Effector memory CD8-positive, alpha-beta T cell (primary cell): ENCODE results near the gene HFM1.
"Not testable (repeated sequence)": the region's sequence is repeated elsewhere in the genome, so short reads cannot be mapped to it uniquely, and the experiment has no call there.

Experiments used
- ATAC-seq: fragments of 150-1000 bp; cut with Tn5 transposase; replicated peaks from 2 replicates; pipeline ENCODE4 v1.10.0; 2021; ENCODE audit warnings: mild to moderate bottlenecking, moderate library complexity
- DNase-seq, 3 experiments: peaks; one replicate each; pipeline ENCODE4 v3.0.0; 2021
- H3K27ac Mint-ChIP-seq, 2 donors: one replicate each; pipeline ENCODE4 v1.8.0; 2022; ENCODE audit warnings: mild to moderate bottlenecking in 2 of 2, mixed read lengths in 2 of 2, moderate library complexity in 2 of 2
- H3K27me3 Mint-ChIP-seq, 2 donors: one replicate each; pipeline ENCODE4 v1.8.0; 2022; ENCODE audit warnings: mixed read lengths in 2 of 2
- H3K36me3 Mint-ChIP-seq: one replicate; pipeline ENCODE4 v1.8.0; 2022; ENCODE audit warnings: mild to moderate bottlenecking, moderate library complexity, mixed read lengths; ENCODE audit not compliant: insufficient read depth
- H3K4me1 Mint-ChIP-seq, 2 donors: one replicate each; pipeline ENCODE4 v1.8.0; 2022; ENCODE audit warnings: low read depth in 2 of 2, mixed read lengths in 2 of 2
- H3K4me3 Mint-ChIP-seq, 2 donors: one replicate each; pipeline ENCODE4 v1.8.0; 2022; ENCODE audit warnings: mild to moderate bottlenecking in 2 of 2, mixed read lengths in 2 of 2, moderate library complexity in 2 of 2
- H3K9me3 Mint-ChIP-seq, 2 donors: one replicate each; pipeline ENCODE4 v1.8.0; 2022; ENCODE audit warnings: mixed read lengths in 2 of 2

The HFM1 gene

DNA sequence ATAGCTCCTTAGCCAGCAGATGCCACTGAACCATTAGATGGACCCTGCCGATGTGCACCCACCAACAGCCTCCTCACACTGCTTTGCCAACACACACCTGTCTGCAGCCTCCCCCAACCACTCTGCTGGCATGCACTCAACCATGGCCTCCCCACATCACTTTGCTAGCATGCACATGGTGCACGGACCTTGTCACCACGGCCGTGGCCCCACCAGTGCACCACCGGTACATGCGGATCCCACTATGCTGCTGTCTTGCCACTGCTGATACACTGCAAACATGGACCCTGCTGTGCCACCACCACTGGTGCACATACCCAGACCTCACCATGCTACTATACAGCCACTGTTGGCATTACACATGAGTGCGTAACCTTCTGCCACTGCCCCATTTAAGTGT, 66.1 kb downstream of the HFM1 start:
- Mint-ChIP-seq H3K4me1 (no peaks in the 10 kb centered on the region), H3K27ac (no peak overlapping the region), H3K36me3 (no peaks in the 10 kb centered on the region), H3K4me3 (no peak overlapping the region), H3K9me3 (peaks cover 4 to 13% of the 10 kb centered on the region in 2 donors), H3K27me3 (peaks cover 65 to 71% of the 10 kb centered on the region in 2 donors)
- ATAC-seq (no peak), DNase-seq (no peak)

DNA sequence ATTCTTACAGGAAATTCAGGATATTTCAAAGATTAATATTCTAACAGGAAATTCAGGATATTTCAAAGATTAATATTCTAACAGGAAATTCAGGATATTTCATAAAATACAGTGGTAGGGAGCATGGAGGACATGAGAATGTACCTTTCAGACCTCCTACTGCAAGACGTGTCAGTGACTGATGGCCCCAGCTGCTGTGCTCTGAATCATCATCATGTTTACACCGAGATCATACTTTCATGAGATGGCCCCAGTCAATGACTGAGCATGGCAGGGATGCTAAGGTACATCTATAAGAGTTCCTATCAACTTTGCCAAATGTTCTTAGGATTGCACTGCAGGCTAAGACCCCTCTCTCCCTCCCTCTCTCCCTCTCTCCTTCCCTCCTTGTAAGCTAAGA, 69.0 kb downstream of the HFM1 start:
- H3K9me3 Mint-ChIP-seq, result peaks cover 4 to 13% of the 10 kb centered on the region in 2 donors
- H3K36me3 Mint-ChIP-seq, result no peaks in the 10 kb centered on the region
- H3K27ac Mint-ChIP-seq, result no peak overlapping the region
- no peak overlapping the region for H3K4me3 Mint-ChIP-seq
- peaks cover 65 to 84% of the 10 kb centered on the region in 2 donors for H3K27me3 Mint-ChIP-seq
- ATAC-seq, result no peak
- no peak for DNase-seq
- no peaks in the 10 kb centered on the region for H3K4me1 Mint-ChIP-seq

DNA sequence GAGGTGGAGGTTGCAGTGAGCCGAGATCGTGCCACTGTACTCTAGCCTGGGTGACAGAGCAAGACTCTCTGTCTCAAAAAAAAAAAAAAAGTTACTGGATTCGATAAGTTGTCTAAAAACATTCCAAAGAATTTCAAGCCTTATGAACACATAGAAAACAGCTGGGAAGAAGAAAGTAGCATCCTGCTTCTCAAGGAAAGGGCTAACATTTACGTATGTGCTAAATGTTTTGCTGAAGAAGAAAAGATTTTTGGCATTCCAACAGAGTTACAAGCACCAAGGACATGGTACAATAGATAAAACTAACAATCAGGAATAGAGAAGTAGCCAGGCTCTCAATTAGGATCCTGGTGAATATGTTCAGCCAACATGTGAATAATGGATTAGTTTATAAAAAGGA, 69.8 kb downstream of the HFM1 start:
- H3K36me3 Mint-ChIP-seq, result no peaks in the 10 kb centered on the region
- ATAC-seq (no peak), DNase-seq (no peak)
- H3K4me1 Mint-ChIP-seq, result no peaks in the 10 kb centered on the region
- H3K9me3 Mint-ChIP-seq, result peaks cover 4 to 13% of the 10 kb centered on the region in 2 donors
- H3K4me3 Mint-ChIP-seq, result no peak overlapping the region
- peak overlapping the region in 1 of 2 donors; percentile 44 for H3K27ac Mint-ChIP-seq
- peaks cover 66 to 85% of the 10 kb centered on the region in 2 donors for H3K27me3 Mint-ChIP-seq

DNA sequence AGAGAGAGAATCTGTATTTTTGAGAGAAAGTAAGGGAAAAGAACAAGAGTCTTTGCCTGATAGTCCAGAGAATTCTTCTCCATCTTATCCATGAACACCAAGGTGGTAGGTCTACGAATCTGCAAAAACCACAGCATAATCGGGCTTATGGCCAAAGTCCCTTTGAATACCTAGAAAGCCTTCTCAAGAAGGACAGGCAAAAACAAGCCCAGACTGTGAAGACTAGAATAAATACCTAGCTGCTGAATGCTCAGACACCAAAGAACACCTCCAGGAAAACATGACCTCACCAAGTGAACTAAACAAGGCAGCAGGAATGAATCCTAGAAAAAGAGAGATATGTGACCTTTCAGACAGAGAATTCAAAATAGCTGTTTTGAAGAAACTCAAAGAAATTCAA, 79.2 kb downstream of the HFM1 start:
- no peaks in the 10 kb centered on the region for H3K4me1 Mint-ChIP-seq

DNA sequence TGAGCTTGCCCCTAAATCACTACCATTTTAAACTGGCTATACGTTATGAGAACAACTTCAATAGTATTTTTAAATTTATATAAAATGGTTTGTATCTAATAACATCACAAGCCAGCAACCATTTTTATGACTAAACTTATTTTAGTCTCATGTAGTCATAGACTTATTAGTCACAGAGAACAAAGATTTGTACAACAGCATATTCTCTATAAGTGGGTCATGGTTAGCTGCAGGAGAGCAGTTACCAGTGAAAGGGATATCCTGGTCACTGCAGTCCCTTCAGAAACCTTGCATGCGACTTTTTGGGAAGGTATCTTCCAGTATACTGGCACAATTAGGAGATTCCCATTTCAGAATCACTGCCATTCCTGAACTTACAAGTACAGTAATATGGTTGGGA, 90.0 kb downstream of the HFM1 start:
- no peaks in the 10 kb centered on the region for H3K9me3 Mint-ChIP-seq
- H3K27me3 Mint-ChIP-seq, result peaks cover 49 to 57% of the 10 kb centered on the region in 2 donors
- H3K4me3 Mint-ChIP-seq, result no peak overlapping the region
- H3K27ac Mint-ChIP-seq, result no peak overlapping the region
- DNase-seq, result no peak
- no peak for ATAC-seq
- H3K4me1 Mint-ChIP-seq, result no peaks in the 10 kb centered on the region
- H3K36me3 Mint-ChIP-seq, result no peaks in the 10 kb centered on the region

More for the DNA sequence above, 79.2 kb downstream of the HFM1 start:
- Mint-ChIP-seq H3K27me3 (peaks cover 42 to 55% of the 10 kb centered on the region in 2 donors), H3K9me3 (no peaks in the 10 kb centered on the region), H3K27ac (no peak overlapping the region), H3K4me3 (no peak overlapping the region), H3K36me3 (no peaks in the 10 kb centered on the region)
- DNase-seq (no peak), ATAC-seq (no peak)

DNA sequence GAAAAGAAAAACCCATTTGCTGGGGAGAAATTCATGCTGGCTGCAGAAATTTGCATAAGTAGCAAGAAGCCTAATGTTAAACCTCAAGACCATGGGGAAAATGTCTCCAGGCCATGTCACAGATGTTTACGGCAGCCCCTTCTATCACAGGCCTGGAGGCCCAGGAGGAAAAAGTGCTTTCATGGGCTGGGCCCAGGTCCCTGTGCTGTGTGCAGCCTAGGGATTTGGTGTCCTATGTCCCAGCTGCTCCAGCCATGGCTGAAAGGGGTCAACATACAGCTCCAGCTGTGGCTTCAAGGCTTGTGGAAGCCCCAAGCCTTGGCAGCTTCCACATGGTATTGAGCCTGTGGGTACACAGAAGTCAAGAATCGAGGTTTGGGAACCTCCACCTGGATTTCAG, 93.0 kb downstream of the HFM1 start:
- Mint-ChIP-seq H3K27me3 (peaks cover 38 to 41% of the 10 kb centered on the region in 2 donors), H3K36me3 (no peaks in the 10 kb centered on the region), H3K4me3 (no peak overlapping the region), H3K4me1 (no peaks in the 10 kb centered on the region), H3K9me3 (peaks cover 5 to 8% of the 10 kb centered on the region in 2 donors), H3K27ac (no peak overlapping the region)
- ATAC-seq (no peak), DNase-seq (no peak)

DNA sequence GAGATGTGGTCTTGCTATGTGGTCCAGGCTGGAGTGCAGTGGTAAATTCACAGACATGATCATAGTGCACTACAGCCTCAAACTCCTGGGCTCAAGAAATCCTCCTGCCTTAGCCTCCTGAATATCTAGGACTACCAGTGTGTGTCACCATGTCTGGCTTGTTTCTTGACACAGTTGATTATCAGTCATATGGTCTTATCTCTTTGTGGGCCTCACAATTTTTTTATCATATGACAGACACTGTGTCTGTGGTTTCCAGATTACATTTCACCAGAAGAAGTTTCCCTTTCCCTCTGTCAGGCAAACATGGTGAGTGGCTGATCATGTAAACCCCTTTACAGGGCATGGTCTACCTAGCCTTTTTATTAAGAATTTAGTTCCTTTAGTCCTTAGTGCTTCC, 96.1 kb downstream of the HFM1 start:
- DNase-seq, result no peak
- Mint-ChIP-seq H3K27ac (no peak overlapping the region), H3K4me1 (no peaks in the 10 kb centered on the region), H3K4me3 (no peak overlapping the region), H3K9me3 (peaks cover 5 to 8% of the 10 kb centered on the region in 2 donors), H3K36me3 (no peaks in the 10 kb centered on the region), H3K27me3 (peaks cover 38 to 39% of the 10 kb centered on the region in 2 donors)
- ATAC-seq, result no peak

DNA sequence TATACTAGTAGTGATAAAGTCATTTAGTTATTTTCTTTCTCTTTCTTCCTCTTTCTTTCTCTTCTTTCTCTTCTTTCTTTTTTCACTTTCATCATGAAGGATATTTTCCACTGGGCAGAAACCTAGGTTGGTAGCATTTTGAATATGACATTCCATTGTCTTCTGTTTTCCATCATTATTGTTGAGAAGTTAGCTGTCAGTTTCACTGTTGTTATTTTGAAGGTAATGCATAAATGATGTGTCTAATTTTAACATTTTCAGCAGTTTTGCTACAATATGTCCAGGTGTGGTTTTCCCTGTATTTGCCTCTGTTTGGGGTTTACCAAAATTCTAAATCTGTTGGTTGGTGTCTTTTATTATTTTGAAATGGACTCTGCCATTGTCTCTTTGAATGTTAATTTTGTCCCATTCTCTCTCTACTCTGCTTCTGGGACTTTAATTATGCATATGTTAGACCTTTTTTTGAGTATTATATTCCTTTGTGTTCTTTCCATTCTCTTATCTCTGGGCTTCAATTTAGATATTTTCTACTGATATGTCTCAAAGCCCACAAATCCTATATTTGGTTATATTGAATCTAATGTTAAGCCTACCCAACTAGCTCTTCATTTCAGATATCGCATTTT, 96.7 kb downstream of the HFM1 start:
- no peak overlapping the region for H3K27ac Mint-ChIP-seq
- H3K4me1 Mint-ChIP-seq, result no peaks in the 10 kb centered on the region
- H3K27me3 Mint-ChIP-seq, result peaks cover 35 to 36% of the 10 kb centered on the region in 2 donors
- no peak for DNase-seq
- no peak for ATAC-seq
- H3K9me3 Mint-ChIP-seq, result peaks cover 5 to 8% of the 10 kb centered on the region in 2 donors
- H3K36me3 Mint-ChIP-seq, result no peaks in the 10 kb centered on the region
- H3K4me3 Mint-ChIP-seq, result no peak overlapping the region

DNA sequence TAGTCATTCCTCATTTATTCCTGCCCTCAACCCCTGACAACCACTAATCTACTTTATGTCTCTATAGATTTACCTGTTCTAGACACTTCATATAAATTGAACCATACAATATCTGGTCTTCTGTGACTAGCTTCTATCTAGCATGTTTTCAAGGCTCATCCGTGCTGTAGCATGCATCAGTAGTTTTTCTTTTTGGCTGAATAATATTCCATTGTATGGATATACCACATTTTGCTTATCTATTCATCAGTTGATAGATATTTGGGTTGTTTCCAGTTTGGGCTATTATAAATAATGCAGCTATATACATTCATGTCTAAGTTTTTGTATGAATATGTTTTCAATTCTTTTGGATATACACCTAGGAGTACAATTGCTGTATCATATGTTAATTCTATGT, 101.5 kb downstream of the HFM1 start:
- no peak for DNase-seq
- peaks cover 3 to 18% of the 10 kb centered on the region in 2 donors for H3K27me3 Mint-ChIP-seq
- H3K4me3 Mint-ChIP-seq, result no peak overlapping the region

DNA sequence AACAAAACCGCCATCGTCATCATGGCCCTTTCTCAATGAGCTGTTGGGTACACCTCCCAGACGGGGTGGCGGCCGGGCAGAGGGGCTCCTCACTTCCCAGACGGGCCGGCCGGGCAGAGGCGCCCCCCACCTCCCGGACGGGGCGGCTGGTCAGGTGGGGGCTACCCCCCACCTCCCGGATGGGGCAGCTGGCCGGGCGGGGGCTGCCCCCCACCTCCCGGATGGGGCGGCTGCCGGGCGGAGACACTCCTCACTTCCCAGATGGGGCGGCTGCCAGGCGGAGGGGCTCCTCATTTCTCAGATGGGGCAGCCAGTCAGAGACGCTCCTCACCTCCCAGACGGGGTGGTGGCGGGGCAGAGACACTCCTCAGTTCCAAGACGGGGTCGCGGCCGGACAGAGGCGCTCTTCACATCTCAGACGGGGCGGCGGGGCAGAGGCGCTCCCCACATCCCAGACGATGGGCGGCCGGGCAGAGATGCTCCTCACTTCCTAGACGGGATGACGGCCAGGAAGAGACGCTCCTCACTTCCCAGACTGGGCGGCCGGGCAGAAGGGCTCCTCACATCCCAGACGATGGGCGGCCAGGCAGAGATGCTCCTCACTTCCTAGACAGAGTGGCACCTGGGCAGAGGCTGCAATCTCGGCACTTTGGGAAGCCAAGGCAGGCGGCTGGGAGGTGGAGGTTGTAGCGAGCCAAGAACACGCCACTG, 115.6 kb downstream of the HFM1 start:
- not testable (repeated sequence) for DNase-seq, H3K36me3 Mint-ChIP-seq, H3K27ac Mint-ChIP-seq, ATAC-seq, H3K4me3 Mint-ChIP-seq, H3K4me1 Mint-ChIP-seq, H3K9me3 Mint-ChIP-seq
- peaks cover 17 to 34% of the 10 kb centered on the region in 2 donors for H3K27me3 Mint-ChIP-seq

More for the DNA sequence above, 101.5 kb downstream of the HFM1 start:
- no peak for ATAC-seq
- no peaks in the 10 kb centered on the region for H3K36me3 Mint-ChIP-seq
- H3K9me3 Mint-ChIP-seq, result peaks cover 4 to 5% of the 10 kb centered on the region in 2 donors
- no peaks in the 10 kb centered on the region for H3K4me1 Mint-ChIP-seq
- H3K27ac Mint-ChIP-seq, result no peak overlapping the region

DNA sequence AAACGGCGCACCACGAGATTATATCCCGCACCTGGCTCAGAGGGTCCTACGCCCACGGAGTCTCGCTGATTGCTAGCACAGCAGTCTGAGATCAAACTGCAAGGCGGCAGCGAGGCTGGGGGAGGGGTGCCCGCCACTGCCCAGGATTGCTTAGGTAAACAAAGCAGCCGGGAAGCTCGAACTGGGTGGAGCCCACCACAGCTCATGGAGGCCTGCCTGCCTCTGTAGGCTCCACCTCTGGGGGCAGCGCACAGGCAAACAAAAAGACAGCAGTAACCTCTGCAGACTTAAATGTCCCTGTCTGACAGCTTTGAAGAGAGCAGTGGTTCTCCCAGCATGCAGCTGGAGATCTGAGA, 117.7 kb downstream of the HFM1 start:
- not testable (repeated sequence) for H3K27ac Mint-ChIP-seq, DNase-seq, H3K9me3 Mint-ChIP-seq, ATAC-seq, H3K4me3 Mint-ChIP-seq, H3K36me3 Mint-ChIP-seq, H3K4me1 Mint-ChIP-seq
- peaks cover 17 to 40% of the 10 kb centered on the region in 2 donors for H3K27me3 Mint-ChIP-seq

DNA sequence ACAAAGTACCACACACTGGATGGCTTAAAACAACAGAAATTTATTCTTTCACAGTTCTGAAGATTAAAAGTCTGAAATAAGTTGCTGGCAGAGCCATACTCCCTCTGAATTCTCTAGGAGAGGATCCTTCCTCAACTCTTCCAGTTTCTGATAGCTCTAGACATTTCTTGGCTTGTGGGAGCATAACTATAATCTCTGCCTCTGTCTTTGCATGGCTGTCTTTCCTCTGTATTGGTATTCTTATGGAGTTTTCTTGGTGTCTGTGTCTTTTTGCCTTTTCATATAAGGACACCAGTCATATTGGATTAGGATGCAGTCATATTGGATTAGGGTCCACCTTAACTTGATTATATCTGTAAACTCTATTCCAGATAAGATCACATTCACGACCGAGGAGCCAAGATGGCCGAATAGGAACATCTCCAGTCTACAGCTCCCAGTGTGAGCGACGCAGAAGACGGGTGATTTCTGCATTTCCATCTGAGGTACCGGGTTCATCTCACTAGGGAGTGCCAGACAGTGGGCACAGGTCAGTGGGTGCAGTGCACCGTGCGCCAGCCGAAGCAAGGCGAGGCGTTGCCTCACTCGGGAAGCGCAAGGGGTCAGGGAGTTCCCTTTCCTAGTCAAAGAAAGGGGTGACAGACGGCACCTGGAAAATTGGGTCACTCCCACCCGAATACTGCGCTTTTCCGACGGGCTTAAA, 118.2 kb downstream of the HFM1 start:
- not testable (repeated sequence) for ATAC-seq, H3K27ac Mint-ChIP-seq

DNA sequence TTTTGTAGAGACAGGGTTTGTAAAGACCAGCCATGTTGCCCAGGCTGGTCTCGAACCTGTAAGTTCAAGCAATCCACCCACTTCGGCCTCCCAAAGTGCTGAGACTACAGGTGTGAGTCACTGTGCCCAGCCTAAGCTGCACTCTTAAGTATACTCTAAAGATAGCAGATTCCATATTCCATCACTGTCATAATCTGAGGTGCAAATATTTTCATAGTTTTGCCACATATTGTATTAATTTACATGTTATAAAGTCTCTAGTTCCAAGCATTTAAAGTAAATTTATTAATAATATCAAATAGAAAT, 121.3 kb downstream of the HFM1 start:
- ATAC-seq (no peak), DNase-seq (no peak)
- no peaks in the 10 kb centered on the region for H3K36me3 Mint-ChIP-seq
- no peaks in the 10 kb centered on the region for H3K9me3 Mint-ChIP-seq
- peaks cover 6 to 19% of the 10 kb centered on the region in 2 donors for H3K27me3 Mint-ChIP-seq
- H3K4me3 Mint-ChIP-seq, result no peak overlapping the region
- no peak overlapping the region for H3K27ac Mint-ChIP-seq
- H3K4me1 Mint-ChIP-seq, result no peaks in the 10 kb centered on the region

More for the DNA sequence above, 118.2 kb downstream of the HFM1 start:
- not testable (repeated sequence) for DNase-seq, H3K4me3 Mint-ChIP-seq, H3K4me1 Mint-ChIP-seq, H3K9me3 Mint-ChIP-seq, H3K36me3 Mint-ChIP-seq
- H3K27me3 Mint-ChIP-seq, result peaks cover 17 to 40% of the 10 kb centered on the region in 2 donors
